ENCODE results near the gene SERBP1.

DNA sequence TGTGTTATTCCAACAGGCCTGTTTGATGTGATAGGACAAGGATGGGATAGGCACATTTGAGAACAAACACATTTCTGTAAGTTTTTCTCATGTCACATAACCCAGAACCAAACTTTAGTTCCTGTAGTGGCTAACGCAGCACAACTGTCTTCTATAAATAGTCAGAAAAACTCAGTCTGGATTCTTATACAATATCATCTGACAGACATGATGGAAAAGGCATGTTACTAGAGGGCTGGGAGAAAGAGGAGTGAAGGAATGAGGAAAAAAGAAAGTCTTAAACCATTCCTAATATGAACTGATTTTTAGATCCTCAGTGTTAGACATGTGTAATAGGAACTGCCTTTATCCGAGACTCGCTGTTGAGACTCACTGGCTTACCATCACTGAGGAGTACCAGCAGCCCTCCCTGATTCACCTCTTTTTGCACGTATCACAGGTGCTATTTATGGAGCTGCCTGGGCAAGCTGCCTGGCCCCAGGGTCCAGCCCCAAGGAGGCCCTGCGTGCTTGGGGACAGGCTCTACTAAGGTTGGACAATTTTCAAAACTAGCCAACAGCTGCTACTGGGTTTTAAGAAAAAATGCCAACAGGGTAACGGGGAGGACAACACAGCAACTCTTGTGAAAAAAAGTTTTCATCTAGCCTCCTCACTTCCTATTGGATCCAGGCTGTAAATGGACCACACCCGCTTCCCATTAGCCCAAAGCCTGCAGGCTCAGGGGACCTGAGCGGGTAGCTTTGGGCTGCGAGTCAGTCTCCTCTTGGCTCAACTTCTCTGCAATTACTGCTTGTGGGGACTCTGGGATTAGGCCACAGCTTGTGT lies 30.7 kb upstream of the SERBP1 start:
- TF ChIP-seq, protein P1, sequence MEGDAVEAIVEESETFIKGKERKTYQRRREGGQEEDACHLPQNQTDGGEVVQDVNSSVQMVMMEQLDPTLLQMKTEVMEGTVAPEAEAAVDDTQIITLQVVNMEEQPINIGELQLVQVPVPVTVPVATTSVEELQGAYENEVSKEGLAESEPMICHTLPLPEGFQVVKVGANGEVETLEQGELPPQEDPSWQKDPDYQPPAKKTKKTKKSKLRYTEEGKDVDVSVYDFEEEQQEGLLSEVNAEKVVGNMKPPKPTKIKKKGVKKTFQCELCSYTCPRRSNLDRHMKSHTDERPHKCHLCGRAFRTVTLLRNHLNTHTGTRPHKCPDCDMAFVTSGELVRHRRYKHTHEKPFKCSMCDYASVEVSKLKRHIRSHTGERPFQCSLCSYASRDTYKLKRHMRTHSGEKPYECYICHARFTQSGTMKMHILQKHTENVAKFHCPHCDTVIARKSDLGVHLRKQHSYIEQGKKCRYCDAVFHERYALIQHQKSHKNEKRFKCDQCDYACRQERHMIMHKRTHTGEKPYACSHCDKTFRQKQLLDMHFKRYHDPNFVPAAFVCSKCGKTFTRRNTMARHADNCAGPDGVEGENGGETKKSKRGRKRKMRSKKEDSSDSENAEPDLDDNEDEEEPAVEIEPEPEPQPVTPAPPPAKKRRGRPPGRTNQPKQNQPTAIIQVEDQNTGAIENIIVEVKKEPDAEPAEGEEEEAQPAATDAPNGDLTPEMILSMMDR (IDR thresholded peaks at IDR 0.05; ENCODE audit: low read depth, low read length, poor library complexity, severe bottlenecking) = no peak
- TF ChIP-seq EZH2phosphoT487 (IDR thresholded peaks at IDR 0.05; ENCODE audit: borderline replicate concordance, low read length) = no peak
